ENCODE measurements around the gene MTIF3. TPM values are rescaled to one million over a fixed set of nuclear protein-coding genes. Genes with fewer than 3 reads are reported as not detected.

The MTIF3 gene
- total RNA-seq, 1 experiment from 2014 or later = 37.1 TPM

DNA sequence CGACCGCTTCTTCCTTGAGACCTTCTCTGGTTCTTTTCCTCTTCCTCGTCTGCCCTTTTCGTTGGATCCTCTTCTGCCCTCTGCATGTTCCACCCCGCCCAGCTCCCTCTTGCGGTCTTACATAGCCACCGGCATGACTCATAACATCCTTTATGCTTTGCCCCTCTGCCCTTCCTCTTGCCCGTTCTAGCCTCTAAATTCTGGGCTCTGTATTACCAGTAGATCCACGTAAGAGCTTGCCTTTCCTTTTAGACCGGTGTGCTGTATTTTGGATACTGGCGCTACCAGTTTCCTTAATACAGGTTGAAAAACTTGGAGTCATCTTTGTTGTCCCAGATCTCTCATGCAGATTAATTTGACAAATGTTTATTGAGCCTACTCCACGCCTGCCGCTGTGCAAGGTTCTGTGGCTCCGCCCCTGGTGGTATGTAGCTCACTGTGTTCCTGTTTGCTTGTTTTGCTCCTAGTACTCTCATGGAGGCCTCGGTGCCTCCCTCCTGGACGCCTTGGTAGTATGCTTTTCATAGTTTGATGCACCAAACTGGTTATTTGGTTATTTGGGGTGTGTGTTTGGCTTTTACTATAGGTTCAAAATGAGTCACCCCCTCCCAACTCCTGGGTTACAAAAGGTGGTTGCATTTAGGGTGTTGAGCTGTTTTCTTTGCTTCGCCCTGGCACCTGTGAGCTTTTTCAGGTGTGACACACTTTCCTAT is 24.3 kb downstream of the MTIF3 start:
- no peaks in the 10 kb centered on the region for H3K9me3 ChIP-seq (ENCODE audit: low read depth, low read length, poor library complexity, severe bottlenecking)
- intact Hi-C loops (cut with micrococcal nuclease; ENCODE audit: unreplicated experiment) = no loop called here
- ChIA-PET CTCF (no interaction called here), POLR2A (ENCODE audit: low non-redundant PET) (no interaction called here)
- H3K27me3 ChIP-seq (replicated peaks; ENCODE audit: insufficient read depth, low read depth, low read length, poor library complexity) = no peaks in the 10 kb centered on the region
- H3K4me1 ChIP-seq (ENCODE audit: insufficient read depth, low read length, poor library complexity, severe bottlenecking) = peaks cover 17% of the 10 kb centered on the region
- H3K36me3 ChIP-seq (ENCODE audit: insufficient read depth, low read length, poor library complexity, severe bottlenecking) = peaks cover 43% of the 10 kb centered on the region
- no TSS peak for BruUV-seq (replicated peaks)
- DNase-seq (ENCODE audit: low spot score) = peak; percentile 64
- no peak overlapping the region for H3K27ac ChIP-seq (ENCODE audit: low read depth, low read length, poor library complexity, severe bottlenecking)
- peak overlapping the region; percentile 59 for H3K4me3 ChIP-seq (ENCODE audit: low read depth, low read length, poor library complexity, severe bottlenecking)
- TF ChIP-seq, protein P1, sequence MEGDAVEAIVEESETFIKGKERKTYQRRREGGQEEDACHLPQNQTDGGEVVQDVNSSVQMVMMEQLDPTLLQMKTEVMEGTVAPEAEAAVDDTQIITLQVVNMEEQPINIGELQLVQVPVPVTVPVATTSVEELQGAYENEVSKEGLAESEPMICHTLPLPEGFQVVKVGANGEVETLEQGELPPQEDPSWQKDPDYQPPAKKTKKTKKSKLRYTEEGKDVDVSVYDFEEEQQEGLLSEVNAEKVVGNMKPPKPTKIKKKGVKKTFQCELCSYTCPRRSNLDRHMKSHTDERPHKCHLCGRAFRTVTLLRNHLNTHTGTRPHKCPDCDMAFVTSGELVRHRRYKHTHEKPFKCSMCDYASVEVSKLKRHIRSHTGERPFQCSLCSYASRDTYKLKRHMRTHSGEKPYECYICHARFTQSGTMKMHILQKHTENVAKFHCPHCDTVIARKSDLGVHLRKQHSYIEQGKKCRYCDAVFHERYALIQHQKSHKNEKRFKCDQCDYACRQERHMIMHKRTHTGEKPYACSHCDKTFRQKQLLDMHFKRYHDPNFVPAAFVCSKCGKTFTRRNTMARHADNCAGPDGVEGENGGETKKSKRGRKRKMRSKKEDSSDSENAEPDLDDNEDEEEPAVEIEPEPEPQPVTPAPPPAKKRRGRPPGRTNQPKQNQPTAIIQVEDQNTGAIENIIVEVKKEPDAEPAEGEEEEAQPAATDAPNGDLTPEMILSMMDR (conservative IDR thresholded peaks at IDR 0.05; ENCODE audit: low read depth, low read length) = peak; percentile 49
- TF ChIP-seq EZH2 (IDR thresholded peaks at IDR 0.05; ENCODE audit: borderline replicate concordance, low read depth, low read length, poor library complexity, severe bottlenecking) = no peak

DNA sequence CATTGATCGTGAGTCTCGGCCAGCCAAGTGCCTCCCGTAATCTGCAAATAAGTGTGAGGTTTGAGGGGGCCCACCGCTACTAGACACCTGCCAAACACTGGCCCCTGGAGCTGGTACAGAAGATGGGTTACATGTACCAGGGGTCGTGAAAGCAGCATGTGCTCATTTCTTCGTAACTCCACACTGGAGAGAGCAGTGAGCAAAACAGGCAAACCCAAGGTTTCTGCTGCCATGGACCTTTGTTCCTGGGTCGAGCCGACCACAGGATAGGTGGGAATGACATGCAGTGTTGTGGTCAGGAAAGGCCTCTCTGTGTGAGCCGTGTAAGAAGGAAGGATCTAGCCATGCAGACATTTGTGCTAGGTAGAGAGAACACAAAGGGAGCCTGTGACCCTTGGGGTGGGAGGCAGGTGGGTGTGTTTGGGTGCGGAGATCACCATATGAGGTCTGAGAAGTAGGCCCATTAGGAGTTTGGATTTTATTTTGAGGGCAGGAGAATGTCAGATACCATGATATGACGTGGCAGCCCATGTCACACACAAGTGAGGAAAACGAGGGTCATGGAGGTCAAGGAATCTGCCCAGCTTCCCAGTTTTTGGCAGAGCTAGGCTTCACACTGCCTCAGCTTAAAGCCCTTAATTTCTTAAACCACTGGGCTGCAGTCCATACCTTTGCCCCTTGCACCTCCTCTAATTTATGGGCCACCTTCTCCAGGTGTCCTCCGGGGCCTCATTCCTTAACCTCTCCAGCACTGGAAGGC is 25.0 kb downstream of the MTIF3 start:
- intact Hi-C loops (cut with micrococcal nuclease; ENCODE audit: unreplicated experiment) = no loop called here
- Histone ChIP-seq H3K27me3 (replicated peaks; ENCODE audit: insufficient read depth, low read depth, low read length, poor library complexity) (no peaks in the 10 kb centered on the region), H3K36me3 (ENCODE audit: insufficient read depth, low read length, poor library complexity, severe bottlenecking) (peaks cover 36% of the 10 kb centered on the region), H3K9me3 (ENCODE audit: low read depth, low read length, poor library complexity, severe bottlenecking) (no peaks in the 10 kb centered on the region), H3K27ac (ENCODE audit: low read depth, low read length, poor library complexity, severe bottlenecking) (peak overlapping the region; percentile 67), H3K4me3 (ENCODE audit: low read depth, low read length, poor library complexity, severe bottlenecking) (peak overlapping the region; percentile 59), H3K4me1 (ENCODE audit: insufficient read depth, low read length, poor library complexity, severe bottlenecking) (peaks cover 17% of the 10 kb centered on the region)
- TSS peak; percentile 24 for BruUV-seq (replicated peaks)
- ChIA-PET CTCF (no interaction called here), POLR2A (ENCODE audit: low non-redundant PET) (no interaction called here)
- peak; percentile 7 for DNase-seq (ENCODE audit: low spot score)
- TF ChIP-seq EZH2 (IDR thresholded peaks at IDR 0.05; ENCODE audit: borderline replicate concordance, low read depth, low read length, poor library complexity, severe bottlenecking) = no peak
- TF ChIP-seq, protein P1 (conservative IDR thresholded peaks at IDR 0.05; ENCODE audit: low read depth, low read length) = no peak

DNA sequence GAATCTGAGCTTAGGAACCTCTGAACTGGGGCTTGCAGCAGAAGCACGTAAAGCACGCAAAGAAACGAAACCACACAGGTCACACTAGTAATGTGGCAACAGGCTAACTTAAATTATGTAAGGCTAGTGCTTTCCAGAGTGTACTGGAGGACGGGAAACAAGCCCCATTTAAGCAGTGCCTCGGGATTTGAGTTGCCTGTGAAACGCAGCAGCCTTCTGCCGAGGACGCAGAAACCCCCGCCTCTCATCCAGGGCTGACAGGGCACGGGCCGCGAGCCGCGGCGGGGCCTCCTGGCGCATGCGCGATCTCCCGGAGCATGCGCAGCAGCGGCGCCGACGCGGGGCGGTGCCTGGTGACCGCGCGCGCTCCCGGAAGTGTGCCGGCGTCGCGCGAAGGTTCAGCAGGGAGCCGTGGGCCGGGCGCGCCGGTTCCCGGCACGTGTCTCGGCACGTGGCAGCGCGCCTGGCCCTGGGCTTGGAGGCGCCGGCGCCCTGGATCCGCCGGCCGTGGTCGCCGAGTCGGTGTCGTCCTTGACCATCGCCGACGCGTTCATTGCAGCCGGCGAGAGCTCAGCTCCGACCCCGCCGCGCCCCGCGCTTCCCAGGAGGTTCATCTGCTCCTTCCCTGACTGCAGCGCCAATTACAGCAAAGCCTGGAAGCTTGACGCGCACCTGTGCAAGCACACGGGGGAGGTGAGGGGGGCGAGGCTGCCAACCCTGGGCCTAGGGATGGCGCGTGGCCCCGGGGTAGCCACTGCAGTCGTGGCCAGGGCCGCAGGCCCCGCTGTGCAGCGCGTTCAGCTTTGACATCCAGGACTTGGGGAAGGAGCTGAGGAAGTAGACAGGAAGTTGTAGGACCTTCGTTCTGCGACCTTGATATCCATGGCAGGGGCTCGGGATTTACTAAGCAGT is 25.9 kb downstream of the MTIF3 start, which contains the start of gene GTF3A:
TSS of gene GTF3A (plus strand) at position 374 of the 912 bp plus-strand sequence.
- DNase-seq (ENCODE audit: low spot score) = peak; percentile 91
- peaks cover 27% of the 10 kb centered on the region for H3K36me3 ChIP-seq (ENCODE audit: insufficient read depth, low read length, poor library complexity, severe bottlenecking)
- H3K9me3 ChIP-seq (ENCODE audit: low read depth, low read length, poor library complexity, severe bottlenecking) = no peaks in the 10 kb centered on the region
- intact Hi-C loops (cut with micrococcal nuclease; ENCODE audit: unreplicated experiment) = no loop called here
- TF ChIP-seq, protein P1 (conservative IDR thresholded peaks at IDR 0.05; ENCODE audit: low read depth, low read length) = no peak
- no peak for TF ChIP-seq EZH2 (IDR thresholded peaks at IDR 0.05; ENCODE audit: borderline replicate concordance, low read depth, low read length, poor library complexity, severe bottlenecking)
- CTCF ChIA-PET = no interaction called here
- peak within 1 kb of the TSS; percentile 67 for H3K27ac ChIP-seq (ENCODE audit: low read depth, low read length, poor library complexity, severe bottlenecking)
- POLR2A ChIA-PET (ENCODE audit: low non-redundant PET) = no interaction called here
- peaks cover 17% of the 10 kb centered on the region for H3K4me1 ChIP-seq (ENCODE audit: insufficient read depth, low read length, poor library complexity, severe bottlenecking)
- H3K4me3 ChIP-seq (ENCODE audit: low read depth, low read length, poor library complexity, severe bottlenecking) = peak within 1 kb of the TSS; percentile 59
- no TSS peak for BruUV-seq (replicated peaks)
- H3K27me3 ChIP-seq (replicated peaks; ENCODE audit: insufficient read depth, low read depth, low read length, poor library complexity) = no peaks in the 10 kb centered on the region
